Activated CD8-positive, alpha-beta memory T cell treated with anti-CD3 and anti-CD28 coated beads, Interleukin-2, amount 50 U/mL, for 24 hours (primary cell): Measurements from ENCODE around the gene SLC37A2.
"Not testable (repeated sequence)": the region's sequence is repeated elsewhere in the genome, so short reads cannot be mapped to it uniquely, and the experiment has no call there.

Source experiments
- DNase-seq: peaks from one replicate; pipeline ENCODE4 v3.0.0-alpha.2; 2020; ENCODE audit errors: extremely low read depth

Gene SLC37A2

DNA sequence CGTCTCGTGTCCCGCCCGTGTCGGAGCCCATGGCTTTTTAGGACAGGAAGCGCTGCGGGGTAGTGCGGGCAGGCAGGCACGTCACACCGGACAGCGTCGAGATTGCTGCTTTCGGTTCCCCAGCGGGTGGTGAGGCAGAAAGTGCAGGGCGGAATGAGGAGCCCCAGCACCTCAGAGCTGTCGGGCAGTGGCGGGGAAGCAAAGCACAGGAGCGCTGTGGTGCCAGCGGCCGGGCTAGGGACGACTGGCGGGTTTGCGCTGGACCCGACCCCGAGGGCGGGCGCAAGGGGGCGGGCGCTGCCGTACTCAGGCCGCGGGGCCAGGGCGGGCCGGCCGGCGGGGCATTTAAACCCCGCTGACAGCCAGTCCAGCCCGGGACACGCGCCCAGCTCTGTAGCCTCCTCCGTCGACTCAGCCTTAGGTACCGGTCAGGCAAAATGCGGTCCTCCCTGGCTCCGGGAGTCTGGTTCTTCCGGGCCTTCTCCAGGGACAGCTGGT is at the start of gene SLC37A2:
SLC37A2 (plus strand) TSS at position 375 of the 498 bp plus-strand sequence; CDS start at position 438, 63 bp downstream.
- DNase-seq, result peak; percentile 4

DNA sequence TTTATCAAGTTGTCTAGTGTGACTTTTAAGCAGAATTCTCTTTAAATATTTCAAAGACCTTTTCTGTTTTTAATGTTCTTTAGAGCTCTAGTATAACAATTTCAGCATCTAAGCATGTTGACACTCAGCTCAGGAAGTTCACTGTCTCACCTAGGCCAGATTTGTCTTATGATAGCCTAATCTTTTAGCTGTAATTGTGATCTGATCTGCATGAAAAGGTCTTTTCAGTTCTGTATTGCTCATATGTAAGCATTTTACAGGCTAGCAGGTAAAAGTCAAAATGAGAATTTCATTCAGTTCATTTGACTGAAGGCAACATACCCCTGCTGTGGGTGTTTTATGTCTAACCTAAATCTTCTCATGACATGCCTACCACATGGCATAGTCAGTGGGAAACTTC is 46.7 kb upstream of the SLC37A2 start:
- no peak for DNase-seq

DNA sequence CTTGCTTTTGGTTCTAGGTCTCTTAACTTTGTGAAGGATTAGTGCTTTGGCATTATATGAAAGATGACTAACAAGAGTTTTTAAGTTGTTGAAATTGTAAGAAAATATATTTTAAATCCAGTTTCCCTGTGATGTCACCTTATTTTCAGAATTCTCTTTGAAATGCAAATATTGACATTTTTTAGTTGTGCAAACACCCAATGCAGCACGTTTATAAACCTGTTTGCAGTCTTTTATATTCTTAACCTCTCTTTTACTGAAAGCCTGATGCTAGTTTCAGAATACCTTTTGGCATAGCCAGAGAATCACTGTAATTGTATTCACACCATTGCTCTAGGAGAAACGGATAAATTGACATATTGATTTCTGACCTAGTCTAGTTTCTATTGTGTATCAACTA is 42.8 kb upstream of the SLC37A2 start:
- no peak for DNase-seq

DNA sequence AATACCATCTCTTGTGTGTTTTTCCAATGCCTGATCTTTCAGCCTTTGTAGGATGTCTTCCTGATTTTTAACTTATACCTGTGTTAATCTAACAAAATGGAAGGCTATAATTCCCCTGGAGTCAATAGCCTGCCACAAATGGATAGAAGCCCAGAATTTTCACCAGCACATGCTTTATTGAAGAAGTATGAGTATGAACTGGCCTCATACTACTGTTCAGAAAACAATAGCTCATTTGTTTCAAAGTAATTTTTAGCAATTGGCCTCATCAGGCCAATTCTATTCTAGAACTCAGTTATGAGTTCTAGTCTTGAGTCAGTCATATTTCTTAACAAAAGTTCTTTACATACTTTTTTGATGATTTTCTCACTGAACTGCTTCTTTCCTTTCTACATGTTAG is 40.6 kb upstream of the SLC37A2 start:
- no peak for DNase-seq

DNA sequence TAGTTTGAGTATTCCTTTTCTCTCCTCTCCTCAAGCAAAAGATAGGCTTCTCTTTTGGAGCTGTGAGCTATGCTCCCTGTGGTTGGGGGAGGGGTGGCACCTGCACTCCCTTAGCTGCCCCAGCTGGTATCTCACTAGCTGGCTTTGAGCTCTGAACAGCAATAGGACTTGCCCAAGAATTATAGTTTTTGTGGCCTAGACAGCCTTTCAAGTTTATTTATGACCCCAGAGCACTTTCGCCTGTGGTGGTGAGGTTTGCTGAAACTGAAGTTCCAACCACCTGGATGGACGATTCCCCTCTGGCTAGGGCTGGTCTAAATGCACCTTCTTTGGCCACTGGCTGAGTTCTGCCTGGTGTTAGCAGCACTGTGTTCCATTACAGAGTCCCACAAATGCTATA is 37.1 kb upstream of the SLC37A2 start:
- DNase-seq, result no peak

GRCh38 chr11:125029431-125029830 is 33.7 kb upstream of the SLC37A2 start:
- DNase-seq, result not testable (repeated sequence)

DNA sequence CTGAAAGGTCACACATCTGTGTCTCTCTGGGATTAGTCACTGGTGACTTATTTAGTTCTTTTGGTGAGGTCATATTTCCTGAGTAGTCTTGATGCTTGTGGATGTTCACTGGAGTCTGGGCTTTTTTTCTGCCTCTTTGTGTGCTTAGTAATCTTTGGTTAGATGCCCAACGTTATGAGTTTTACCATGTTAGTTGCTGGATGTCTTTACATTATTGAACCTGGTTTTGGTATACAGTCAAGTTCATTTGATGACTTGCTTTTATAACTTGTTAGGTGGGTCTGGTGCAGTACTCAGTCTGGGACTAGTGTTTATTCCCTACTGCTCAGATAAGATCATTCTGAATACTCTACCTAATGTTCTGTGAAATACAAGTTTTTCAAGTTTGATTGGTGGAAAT is 26.2 kb upstream of the SLC37A2 start:
- DNase-seq, result no peak

DNA sequence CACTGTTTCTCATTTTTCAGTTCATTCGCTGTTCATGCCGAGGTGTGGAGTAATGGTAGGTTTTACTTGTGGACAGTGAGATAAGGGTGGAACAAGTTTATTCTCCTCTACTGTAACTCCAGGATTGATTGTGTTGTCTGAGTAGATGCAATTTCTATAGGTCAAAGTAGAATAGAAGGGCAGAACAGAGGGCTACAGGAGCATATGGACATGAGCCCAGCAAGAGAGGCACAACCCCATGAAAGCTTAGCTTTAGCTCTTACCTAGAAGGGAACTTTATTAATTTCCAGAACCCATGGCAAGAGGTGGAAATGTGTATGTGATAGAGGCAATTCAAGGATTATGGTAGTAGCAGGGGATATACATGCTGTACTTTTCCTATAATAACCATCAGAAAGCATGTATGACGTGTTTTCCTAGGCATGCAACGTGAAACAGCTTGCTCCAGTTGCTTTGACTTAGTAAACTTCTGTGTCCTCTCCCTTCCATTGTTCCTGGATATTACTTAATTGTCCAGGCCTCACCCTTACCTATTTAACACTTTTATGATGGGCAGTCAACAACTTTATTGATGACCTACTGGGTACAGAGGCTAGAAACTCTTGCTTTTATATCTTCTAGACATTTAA is 13.8 kb upstream of the SLC37A2 start:
- no peak for DNase-seq

GRCh38 chr11:125052047-125052446 is 11.1 kb upstream of the SLC37A2 start:
- DNase-seq, result no peak

- DNase-seq, result no peak
Measured at GRCh38 chr11:125053167-125053566, 9.9 kb upstream of the SLC37A2 start.

DNA sequence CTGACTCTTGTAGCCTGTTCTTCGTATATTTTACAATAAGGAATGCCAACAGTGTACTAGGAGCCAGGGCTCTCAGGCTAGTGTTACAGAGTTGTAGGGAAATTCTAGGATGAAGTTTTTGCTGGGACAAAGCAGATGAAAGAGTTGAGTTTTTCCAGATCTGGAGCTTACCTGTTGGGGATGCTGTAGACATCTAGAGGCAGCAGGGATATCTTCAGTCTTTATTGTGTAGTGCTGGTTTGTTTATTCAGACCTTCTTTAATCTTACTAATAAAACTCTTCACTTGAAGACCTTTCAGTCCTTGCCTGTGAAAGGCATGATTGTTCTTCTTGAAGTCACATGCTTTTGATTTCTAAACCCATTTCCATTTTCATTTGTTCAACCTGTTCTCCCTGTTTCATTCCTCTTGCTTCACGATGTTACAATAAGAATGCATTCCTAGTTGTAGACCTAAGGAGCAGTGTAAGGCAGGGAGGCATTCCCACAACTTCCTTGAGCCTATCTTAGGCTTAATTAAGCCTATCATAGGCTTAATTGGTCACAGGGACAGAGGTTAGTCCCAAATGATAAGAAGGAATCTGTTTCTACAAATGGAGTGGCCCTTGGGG is 7.9 kb upstream of the SLC37A2 start:
- no peak for DNase-seq

DNA sequence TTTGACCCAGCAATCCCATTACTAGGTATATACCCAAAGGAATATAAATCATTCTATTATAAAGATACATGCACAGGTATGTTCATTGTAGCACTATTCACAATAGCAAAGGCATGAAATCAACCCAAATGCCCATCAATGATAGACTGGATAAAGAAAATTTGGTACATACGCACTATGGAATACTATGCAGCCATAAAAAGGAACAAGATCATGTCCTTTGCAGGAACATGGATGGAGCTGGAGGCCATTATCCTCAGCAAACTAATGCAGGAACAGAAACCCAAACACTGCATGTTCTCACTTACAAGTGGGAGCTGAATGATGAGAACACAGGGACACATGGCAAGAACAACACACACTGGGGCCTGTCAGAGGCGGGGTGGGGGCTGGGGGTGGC is 7.0 kb upstream of the SLC37A2 start:
- not testable (repeated sequence) for DNase-seq

DNA sequence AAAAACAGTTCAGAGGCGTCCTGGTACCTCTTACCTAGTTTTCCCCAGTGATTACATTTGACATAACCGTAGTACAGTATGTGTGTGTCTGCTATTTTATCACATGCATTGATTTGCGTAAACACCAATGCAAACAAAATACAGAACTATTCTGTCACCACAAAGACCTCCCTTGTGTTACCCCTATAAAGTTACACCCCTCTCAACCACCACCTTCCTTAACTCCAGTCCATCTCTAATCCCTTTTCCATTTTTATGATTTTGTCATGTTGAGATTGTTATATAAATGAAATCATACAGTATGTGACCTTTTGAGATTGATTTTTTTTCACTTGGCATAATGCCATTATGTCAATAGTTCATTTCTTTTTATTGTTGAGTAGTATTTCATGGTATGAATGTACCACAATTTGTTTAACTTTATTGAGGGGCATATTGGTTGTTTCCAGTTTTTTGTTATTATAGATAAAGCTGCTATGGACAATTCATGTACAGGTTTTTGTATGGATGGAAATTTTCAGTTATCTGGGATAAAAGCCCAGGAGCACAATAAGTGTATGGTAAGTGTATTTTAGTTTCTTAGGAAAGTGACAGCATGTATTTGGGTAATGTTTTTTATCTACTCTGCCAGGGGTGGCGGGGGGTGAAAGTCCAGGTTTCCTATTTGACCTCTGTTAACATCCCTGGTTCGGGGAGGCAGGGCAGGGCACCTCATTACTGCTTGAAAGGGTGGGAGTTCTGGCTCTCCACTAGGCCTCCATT is 6.0 kb upstream of the SLC37A2 start:
- no peak for DNase-seq

GRCh38 chr11:125057693-125058016 is 5.5 kb upstream of the SLC37A2 start:
- DNase-seq, result no peak

DNA sequence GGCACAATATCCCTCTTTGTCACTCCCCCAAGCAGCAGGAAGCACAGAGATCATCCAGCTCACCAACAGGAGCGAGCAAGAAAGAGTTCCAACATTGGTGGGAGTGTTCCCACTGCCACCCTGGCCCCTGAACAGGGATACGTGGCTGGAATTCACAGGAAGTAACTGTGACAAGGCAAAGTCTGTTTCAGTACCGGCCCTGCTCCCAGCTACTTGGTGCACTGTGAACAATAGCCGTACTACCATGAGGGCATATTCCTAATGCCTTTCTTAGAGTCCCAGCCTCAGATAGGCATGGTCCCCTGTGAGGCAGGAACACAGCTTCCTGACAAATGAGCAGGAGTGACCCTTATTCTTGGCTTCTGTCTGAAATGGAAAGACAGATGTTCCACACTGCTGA is 1.8 kb upstream of the SLC37A2 start:
- no peak for DNase-seq

GRCh38 chr11:125062218-125062930 is 731 bp upstream of the SLC37A2 start:
- no peak for DNase-seq

GRCh38 chr11:125063429-125064043 is 431 bp downstream of the SLC37A2 start:
- DNase-seq, result no peak

GRCh38 chr11:125064070-125064469 is 965 bp downstream of the SLC37A2 start:
- no peak for DNase-seq

DNA sequence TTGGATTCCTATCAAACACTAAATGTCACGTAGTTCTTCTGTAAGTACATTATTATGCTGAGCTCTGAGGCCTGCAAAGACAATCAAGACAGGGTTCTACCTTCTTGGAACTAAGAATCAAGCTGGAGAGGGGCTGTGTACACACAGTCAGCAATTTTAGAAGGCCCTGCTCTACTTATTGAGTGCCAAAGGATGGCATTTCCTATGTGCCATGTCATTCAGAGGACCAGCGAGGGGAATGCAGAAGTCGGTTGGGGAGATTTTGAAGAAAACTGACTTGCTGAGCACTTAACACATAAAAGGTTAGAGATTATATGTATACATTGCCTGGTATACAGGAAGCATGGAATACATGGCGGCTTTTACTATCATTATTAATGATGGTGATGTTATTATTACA is 5.3 kb downstream of the SLC37A2 start:
- DNase-seq, result no peak

GRCh38 chr11:125069008-125069407 is 5.9 kb downstream of the SLC37A2 start:
- DNase-seq, result no peak

DNA sequence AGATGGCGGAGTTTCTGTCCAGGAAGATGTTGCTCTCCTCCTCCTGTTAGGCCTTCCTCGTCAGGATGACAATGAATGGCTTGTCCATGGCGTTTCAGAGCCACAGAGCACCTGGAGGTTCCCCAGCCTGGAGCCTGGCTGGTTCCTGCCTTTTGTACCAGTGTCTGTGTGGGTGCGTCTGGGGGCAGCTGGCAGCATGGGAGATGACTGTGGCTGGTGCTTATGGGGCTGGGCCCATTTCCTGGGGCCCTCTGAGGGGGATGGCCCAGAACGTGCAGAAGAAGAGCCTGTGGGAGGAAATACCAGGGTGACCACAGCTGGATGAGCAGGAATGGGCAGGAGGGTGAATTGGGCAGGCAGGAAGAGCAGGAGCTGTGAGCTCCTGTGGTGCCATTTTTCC is 6.7 kb downstream of the SLC37A2 start:
- no peak for DNase-seq

DNA sequence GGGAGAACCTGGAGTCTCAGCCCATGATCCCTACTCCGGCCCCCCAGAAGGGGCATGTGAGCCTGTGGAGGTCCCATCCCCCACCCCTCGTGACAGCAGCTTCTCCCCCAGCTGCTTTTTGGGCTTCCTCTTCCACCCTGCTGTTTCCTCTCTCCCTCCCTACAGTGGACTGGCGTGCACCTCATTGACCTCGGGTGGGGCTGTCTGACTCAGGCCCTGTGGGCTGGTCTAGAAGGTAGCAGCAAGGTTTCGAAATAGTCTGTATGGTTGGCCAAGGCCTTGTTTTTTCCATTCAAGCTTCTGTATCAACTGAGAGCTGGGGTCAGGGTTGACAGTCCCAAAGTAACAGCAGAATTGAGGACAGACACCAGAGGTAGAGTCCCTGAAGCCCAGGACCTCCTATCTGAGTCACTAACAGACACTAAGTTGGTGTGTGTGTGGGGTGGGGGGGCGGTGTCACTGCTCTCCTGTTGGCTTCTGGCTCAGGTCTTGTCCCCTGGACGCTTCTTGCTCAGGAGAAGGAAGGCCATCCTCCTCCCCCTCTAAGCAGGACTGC is 7.7 kb downstream of the SLC37A2 start:
- DNase-seq, result no peak
